IPS-NIHi7 (cell line): ENCODE results near the gene ZNF554.

Experiments
- DNase-seq: peaks from one replicate; pipeline ENCODE4 v3.0.0; 2012; ENCODE audit warnings: mixed read lengths; ENCODE audit errors: extremely low spot score

ZNF554 gene

DNA sequence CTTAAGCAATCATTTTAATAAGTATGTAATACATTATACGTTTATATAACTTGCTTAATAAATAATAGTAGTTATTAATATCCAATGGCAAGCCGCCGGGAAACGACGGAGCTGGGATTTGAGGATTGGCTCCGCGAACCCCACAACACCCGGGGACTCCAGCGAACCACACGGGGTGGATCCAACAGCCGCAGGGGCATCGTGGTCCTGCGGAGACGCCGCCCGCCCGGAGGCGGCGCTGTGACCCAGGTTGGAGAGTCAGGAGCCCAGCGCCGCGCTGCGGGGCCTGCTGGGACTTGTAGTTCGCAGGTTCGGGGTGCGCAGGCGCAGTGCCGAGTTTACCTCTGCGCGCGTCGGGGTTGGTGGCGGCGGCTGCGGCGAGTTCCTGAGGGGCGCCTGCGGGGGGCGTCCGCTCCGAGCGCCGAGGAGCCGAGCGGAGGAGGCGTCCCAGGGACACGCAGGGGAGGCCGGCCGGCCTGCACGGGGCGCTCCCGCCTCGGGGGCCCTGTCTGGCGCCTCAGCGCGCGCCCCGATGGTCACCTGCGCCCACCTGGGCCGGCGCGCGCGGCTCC, at the start of gene ZNF554:
ZNF554 (plus strand) TSS at position 329 of the 572 bp plus-strand sequence; CDS start at position 533, 204 bp downstream.
- DNase-seq, result peak; percentile 95

DNA sequence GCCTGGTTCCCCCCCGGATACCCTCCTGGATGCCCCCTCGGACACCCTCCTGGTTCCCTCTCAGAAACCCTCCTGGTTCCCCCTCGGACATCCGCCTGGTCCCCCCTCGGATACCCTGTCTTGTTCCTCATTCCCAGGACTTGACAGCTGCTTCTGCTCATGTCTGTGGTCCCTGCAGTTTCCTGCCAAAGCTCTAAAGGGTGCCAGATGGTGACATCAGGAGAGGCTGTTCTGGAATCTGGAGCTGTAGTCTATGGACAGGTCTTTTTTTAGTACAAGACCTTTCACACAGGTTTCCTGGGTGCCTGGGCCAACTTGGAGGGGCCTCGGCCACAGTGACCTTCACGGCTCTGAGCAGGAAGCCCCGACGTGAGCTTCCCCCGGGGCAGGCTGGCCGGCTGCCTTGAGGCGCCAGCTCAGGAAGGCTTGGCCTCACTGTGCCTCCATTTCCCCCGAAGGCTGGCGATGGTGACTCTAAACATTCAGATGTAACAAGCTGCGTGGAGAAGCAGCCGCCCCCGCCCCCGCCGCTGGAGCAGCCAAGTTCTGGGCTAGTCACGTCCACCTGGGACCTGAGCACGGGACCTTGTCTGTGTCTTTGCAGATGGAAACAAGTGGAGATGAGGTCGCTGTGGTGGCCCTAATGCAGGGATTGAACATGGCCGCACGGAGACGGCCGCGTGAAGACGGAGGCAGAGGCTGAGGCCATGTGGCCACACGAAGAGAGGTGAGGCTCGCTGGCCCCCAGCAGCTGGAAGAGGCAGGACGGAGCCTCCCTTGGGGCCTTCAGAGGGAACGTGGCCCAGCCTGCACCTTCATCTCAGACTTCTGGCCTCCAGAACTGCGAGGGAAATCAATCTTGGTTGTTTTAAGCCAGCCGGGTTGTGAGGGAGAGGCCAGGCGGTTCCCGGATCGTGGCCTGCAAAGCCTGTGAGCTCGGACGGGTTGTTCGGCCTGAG, 49.3 kb upstream of the ZNF554 start:
- no peak for DNase-seq

DNA sequence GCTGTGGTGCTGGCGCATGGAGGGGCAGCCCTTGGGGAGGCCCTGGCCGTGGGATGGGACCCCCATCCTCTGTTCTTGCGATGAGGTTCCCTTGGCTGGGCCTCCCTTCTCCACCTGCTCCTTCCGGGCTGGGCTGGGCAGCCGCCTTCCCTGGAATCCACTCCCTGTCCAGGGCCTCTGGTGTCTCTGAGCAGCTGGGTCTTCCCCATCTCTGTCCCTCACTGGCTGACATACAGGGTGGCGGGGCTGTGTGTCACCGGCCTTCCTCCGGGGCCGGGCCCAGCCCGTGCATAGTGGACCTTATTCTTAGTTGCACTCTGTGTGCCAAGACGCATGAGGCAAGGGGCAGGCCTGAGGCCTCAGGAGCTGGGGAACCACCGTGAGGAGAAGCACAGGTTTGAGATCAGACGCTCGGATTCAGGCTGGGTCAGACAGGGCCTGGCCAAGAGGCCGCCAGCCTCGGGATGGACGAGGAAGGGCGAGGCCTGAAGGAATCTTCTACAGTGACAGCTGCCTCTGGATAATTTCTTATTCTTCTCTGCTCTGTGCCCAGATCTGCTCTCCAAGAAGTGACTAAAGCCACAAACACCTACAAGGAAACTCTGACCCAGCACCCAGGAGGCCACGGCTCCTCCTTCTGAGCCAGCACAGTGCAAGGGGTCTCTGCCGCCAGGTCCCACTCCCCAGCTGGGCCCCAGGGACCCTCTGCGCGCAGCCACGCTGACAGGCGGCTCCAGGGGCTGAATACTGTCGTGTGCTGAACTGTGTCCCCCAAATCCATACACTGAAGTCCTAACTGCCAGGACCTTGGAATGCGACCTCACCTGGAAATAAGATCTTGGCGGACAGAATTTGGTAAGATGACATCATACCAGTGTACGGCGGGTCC, 47.6 kb upstream of the ZNF554 start:
- DNase-seq, result no peak

DNA sequence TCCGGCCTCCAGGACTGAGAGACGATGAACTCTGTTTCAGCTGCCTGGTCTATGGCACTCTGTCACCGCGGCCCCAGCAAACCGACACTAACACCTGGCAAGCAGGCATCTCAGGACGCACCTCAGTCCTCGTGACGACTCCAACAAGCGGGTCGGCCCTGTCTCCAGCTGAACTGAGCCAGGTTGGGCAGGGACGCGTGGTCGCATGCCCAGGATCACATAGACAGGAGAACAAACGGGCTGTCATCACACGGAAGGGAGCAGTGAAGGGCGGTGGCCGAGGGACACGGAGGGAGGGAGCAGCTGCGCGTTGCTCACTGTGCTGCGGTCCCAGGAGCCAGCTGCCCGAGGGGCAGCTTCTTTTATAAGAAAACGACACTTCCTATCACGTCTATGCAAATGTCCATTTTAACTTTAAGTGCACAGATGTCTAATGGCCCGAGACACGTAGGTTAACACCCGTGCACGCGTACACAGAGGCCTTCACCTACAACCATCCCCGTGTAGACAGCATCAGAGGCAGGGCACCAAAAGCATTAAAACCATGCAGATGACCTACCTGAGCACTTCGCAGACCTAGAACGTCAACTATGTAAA, 45.5 kb upstream of the ZNF554 start:
- no peak for DNase-seq

DNA sequence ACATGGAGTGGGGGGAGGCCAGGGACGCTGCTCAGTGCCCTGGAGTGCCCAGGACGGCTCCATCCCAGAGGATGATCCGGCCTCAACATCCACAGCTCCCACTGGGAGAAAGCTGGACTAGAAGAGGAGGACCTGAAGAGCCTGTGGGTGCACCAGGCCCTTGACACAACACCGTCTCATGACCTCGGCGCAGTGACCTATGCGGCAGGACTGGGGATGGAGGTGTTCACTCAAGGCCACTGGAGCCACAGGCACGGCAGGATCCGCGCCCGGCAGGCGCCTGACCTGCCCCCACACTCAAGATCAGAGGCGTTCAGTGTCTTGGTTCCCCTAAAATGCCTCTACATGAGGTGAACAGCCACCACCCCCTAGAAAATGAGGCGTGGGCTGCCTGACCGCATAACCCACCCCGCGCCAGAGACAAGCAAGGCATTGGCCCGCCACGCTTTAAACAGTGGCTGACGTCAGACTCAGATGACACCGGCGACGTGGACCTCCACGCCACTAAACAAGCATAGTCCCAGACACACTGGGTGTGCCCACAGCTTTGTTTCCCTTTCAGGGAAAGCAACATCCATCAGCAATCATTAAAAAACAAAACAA, 44.6 kb upstream of the ZNF554 start:
- DNase-seq, result no peak

DNA sequence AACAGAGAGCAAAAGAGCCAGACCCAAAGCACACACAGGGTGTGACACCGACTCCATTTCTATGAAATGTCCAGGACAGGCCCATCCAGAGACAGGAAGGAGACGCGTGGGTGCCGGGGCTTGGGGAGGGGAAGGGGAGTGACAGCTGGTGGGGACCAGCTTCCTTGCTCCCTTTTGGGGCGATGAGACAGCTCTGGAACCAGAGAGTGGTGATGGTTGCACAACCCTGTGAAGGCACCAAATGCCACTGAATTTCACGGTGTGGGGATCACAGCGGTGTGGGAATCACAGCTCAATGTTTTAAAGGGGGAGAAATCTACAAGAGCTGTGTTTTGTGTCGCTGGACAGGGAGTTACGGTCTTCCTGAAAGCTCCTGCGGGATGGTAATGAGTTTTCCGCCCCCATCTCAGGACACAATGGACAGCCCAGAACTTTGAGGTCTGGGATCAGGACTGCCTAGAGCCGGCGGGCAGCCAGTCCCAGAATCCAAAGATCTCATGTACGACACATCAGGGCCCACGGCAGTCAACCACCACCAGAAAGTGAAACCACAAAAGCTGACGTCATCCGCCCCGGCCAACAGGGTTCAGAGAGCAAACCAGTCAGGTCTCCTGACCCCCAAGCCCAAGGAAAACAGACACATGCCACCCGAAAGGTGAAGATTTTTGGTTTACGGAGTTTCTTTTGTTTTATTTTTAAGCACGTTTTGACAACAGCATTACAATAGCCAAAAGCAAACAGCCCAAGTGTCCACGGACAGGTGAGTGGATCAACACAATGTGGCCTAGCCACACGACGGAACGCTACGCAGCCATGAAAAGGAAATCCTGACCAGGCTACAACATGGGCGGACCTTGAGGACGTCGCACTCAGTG, 43.9 kb upstream of the ZNF554 start:
- no peak for DNase-seq

DNA sequence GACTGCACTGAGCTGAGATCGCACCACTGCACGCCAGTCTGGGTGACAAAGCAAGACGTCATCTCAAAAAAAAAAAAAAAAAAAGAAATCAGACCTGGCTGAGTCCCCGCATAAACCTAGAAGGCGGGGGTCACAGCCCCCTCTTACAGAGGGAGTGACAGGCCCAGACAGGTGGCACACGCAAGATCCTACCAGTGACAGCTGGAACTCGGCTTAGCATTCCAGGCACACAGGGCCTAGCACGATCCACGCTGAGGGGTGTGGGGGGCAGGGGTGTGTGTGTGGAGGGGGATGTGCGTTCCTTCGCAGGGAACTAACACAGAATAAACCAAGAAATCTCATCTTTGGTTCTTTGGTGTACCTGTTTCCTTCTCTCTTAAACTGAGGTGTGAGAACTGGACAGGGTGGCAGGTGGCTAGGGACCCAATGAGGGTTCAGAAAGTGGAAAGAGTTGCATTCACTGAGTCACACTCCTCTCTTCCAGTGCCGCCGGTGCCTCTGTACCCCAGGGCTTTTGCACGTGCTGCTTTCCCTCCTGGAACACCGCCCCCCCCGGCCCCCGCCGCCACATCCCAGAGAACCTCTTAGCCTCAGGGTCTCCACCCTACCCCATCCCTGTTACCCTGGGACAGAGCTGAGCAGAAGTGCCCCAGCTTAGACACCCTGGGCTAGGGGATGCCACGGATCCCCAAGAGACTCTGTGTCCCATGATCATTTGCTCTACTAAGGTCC, 41.5 kb upstream of the ZNF554 start:
- DNase-seq, result no peak

DNA sequence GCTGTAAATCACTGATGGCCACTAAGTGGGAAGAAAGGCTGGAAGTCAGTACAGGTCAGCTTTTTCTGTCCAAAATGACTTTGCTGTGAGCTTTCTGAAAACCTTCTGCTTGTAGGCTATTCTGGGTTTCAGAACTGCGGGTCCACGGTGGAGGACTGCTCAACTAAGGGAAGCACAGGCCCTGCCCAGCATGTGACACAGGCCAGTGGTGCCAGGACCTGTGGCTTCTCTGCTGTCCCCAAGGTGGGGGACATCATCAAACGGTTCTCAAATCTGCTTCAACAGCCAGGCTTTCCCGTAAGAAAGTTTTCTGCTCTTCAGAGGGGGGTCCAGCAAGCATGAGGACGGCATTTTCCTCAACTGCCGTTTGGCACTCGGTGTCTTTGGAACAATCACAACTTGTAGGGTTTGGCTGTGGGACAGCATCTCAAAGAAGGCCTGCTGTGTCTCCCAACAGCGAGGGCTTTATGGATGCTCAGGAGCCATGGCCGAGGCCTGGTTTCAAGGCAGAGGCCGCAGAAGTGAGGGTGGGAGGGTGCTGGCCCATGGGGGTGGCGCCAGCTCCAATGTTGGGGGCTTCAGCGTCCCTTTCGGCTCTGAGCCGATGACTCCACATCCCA, 40.4 kb upstream of the ZNF554 start:
- DNase-seq, result no peak

DNA sequence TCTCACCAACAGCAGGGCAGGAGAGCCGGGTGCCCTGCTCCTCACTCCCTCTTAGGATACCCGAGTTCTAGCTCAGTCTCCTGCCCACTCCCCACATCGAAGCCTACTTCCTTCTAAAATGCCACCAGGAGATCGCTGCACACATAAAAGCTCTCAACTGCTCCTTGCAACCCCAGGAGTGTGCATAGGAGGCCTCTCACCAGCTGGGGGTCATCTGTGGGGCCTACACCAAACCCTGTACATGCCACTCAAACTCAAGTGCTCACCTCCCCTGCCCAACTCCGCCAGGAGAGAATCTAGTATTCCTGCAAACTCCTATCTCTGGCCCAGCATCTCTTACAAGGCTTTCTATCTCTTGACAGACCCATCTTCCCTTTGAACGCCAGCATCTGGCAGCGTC, 39.4 kb upstream of the ZNF554 start:
- DNase-seq, result no peak

DNA sequence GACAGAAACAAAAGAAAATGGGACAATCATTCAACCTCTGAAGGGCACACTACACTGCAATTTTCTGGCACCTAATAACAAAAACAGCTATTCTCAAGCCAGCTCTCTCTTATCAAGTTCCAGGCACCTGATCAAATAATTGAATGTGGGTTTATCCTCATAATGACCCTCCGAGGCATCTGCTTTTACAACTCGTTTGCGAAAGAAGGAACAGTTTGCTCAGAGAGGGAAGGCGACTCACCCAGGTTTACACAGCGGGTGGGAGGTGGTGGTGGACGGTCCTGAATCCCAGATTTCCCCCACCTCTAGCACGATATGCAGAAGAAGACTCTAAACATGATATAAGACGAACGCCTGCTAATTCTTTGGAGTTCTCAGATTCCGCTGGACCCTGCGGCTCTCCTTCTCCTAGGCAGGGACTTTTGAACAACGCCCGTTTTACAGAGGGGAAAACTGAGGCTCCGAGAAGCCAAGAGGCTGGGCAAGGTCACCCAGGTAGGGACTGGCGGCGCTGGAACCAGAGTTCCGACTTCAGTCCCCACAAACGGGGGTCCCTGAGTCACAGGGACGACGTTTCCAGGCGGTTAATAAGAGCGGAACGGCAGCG, 37.2 kb upstream of the ZNF554 start:
- DNase-seq, result no peak

DNA sequence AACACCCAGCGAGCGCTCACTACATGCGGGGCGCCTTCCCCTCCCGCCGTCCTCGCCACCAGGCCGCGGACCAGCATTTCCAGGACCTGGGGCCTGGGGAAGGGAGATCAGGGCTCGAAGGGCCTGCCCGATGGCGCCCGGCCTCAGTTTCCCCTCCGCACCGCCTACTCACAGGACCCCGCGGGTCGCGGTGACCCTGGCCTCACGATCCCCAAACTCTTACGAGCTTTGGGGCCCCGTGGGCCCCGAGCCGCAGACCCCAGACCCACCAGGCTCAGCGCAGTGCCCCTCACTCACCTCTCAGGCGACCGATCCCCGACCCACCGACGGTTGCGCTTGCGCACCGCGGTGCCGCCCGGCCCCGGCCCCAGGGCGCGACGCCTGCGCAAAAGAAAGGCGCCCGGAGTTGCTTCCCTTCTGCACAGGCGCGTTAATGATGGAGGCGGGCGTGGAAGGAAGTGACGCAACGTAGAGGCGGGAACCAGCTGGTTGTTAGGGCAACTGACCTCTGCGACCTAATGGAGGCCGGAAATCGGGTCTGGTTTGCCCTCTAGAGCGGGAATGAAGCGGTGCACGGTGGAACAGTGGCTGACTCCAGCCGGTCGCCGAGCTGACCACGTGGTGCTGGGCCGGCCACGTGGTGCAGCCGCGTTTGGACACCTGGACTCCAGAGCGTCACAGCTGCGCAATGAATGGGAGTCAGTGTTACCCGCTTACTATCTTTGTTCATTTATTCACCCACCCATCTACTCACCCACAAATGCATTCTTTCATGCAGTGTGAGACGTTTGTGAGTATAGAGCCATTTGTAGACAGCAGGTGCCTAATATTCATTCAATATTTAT, 36.5 kb upstream of the ZNF554 start, which contains the start of gene SGTA:
SGTA (minus strand) TSS at position 338 of the 845 bp plus-strand sequence. CDS start 14,205 bp downstream, outside the sequence.
- peak; percentile 97 for DNase-seq

DNA sequence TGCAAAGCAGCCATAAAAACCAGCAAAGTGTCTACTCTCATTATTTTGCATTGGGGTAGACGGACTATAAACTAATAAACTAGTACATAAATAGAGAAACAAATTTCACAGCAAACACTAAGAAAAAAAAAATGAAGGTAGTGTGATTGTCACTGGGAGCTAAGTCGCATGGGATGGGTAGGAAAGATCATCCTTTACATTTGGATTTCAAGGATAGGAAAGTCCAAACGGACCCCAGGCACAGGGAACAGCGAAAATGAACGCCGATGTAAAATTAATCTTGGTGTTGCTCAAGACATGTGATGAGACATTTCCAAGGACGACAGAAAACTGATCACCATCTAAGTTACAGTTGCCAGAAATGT, 35.9 kb upstream of the ZNF554 start:
- no peak for DNase-seq

DNA sequence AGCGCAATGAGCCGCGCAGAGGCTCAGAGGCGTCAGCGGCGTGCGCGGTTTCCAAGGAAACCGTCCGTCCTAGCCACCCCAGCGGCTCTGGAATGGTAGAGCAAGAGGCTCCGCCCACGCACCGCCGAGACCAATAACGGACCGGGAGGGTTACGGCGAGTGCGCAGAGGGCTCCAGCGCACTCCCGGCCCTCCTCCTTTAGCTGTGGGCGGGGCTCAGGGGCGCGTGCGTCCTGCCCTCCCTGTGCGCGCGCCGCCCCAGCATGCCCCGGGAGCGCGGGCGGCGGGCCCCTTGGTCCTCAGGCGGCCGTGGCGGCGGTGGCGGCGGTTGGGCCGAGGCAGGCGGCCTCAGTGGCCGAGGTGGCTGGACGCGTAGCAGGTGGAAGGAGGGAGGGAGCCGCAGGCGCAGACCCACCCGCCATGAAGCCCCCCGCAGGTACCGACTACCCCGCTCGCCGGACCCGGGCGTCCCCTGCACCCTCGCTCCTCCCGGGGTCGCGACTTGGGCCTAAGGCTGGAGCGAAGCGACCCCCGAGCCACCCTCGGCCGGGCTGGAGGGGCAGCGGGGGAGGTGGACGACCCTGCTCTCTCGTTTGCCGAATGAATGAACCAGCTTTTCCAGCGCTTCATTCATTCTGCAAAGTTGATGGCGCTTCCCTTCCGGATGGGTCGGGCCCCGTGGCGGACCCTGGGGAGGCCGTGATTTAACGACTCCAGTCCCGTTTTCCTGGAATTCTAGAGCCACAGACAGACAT, 34.2 kb upstream of the ZNF554 start, which contains the start of gene THOP1:
THOP1 (plus strand) TSS at position 260 of the 754 bp plus-strand sequence; CDS start at position 420, 160 bp downstream.
- peak; percentile 99 for DNase-seq

DNA sequence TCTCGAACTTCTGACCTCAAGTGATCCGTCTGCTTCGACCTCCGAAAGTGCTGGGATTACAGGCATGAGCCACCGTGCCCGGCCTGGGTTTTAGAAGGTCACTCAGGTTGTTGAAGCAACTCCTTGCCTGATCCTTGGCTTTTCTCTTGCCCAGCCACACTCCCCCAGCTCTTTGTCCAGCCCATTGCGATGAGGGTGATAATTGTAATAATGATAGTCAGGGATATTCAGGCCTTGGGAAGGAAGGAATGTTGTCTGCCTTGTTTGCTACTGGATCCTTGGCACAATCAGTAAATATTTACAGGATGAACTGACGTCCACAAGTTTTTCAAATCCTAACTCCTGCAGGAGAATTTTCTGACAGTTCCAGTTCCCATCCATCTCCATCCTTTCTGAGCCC, 32.6 kb upstream of the ZNF554 start:
- no peak for DNase-seq

DNA sequence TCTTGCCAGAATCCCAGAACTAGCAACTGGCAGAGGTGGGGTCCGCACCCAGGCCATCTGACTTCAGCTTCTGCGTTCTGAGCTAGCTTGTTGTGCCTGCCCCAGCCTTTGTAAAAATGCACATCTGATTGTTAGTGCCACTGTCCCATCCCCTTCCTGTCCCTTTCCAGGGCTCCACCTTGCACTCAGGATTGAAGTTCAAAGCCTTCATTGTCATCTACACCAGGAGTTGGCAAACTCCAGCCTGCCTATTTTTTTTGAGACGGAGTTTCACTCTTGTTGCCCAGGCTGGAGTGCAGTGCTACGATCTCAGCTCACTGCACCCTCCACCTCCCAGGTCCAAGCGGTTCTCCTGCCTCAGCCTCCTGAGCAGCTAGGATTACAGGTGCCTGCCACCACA, 31.4 kb upstream of the ZNF554 start:
- DNase-seq, result no peak

DNA sequence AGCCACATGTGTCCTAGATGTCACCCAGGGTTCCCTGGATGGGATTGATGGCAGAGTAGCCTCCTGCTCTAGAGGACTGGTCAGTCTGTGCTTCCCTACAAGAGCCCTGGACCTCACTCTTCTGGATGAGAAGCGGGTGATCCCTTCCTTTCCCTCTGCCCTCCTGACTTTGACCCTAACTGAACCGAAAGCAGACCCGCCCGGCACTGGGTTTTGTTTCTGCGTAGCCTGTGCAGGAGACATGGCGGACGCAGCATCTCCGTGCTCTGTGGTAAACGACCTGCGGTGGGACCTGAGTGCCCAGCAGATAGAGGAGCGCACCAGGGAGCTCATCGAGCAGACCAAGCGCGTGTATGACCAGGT, 29.5 kb upstream of the ZNF554 start:
- no peak for DNase-seq
